HEK293 (cell line): ENCODE data around the gene OR8D2.

ENCODE experiments used
- ZFHX2 ChIP-seq: fragments of 450-650 bp; formaldehyde crosslinking; conservative IDR thresholded peaks from 2 replicates; pipeline ENCODE4 v1.5.1; 2016; ENCODE audit warnings: missing biosample characterization, missing genetic modification characterization
- ZNF23 ChIP-seq: fragments of 450-650 bp; formaldehyde crosslinking; IDR thresholded peaks from 2 replicates; pipeline ENCODE4 v1.5.1; 2016; ENCODE audit warnings: missing biosample characterization, missing genetic modification characterization, borderline replicate concordance
- ZNF707 ChIP-seq: fragments of 450-650 bp; formaldehyde crosslinking; IDR thresholded peaks from 2 replicates; pipeline ENCODE4 v1.5.1; 2016; ENCODE audit warnings: missing biosample characterization, missing genetic modification characterization
- TF ChIP-seq, protein P1 (sequence below): fragments of 450-650 bp; formaldehyde crosslinking; IDR thresholded peaks from 2 replicates; pipeline ENCODE4 v1.5.1; 2016; ENCODE audit warnings: missing biosample characterization, missing genetic modification characterization

DNA sequence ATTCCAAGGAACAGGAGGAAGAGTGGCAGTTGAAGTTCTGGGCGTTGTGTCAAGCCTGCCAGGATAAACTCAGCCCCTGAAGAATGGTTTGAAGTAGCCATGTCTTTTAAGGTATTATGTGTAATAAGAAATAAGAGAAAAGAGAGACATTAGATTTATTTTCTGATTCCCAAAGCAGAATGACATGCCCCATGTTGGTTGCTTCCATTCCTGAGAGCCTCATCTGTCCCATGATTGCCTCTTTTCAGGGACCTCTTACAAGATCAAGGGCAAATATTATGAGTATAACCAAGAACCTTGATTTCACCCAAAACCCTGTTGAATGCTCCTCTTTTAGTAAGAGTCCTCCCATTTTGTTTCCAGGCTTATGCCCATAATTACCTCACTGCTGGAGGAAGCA is at the start of gene OR8D2:
- TF ChIP-seq ZNF23 (tag by site-specific recombination): no peak
- TF ChIP-seq ZFHX2: no peak
- TF ChIP-seq ZNF707: no peak
- TF ChIP-seq, protein P1, sequence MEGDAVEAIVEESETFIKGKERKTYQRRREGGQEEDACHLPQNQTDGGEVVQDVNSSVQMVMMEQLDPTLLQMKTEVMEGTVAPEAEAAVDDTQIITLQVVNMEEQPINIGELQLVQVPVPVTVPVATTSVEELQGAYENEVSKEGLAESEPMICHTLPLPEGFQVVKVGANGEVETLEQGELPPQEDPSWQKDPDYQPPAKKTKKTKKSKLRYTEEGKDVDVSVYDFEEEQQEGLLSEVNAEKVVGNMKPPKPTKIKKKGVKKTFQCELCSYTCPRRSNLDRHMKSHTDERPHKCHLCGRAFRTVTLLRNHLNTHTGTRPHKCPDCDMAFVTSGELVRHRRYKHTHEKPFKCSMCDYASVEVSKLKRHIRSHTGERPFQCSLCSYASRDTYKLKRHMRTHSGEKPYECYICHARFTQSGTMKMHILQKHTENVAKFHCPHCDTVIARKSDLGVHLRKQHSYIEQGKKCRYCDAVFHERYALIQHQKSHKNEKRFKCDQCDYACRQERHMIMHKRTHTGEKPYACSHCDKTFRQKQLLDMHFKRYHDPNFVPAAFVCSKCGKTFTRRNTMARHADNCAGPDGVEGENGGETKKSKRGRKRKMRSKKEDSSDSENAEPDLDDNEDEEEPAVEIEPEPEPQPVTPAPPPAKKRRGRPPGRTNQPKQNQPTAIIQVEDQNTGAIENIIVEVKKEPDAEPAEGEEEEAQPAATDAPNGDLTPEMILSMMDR (tag by site-specific recombination): no peak
